A673 (cell line): Measurements from ENCODE around the gene TTBK2.

Experiments
- CTCF ChIP-seq: fragments of 300-800, 200-600 bp; sonication (generic); conservative IDR thresholded peaks from 2 replicates; pipeline ENCODE4 v1.5.1; 2017; ENCODE audit warnings: low read depth, mild to moderate bottlenecking, antibody characterized with exemption, low read length, moderate library complexity, mixed read lengths
- EZH2 ChIP-seq: fragments of 200-600 bp; sonication (generic); IDR thresholded peaks from 2 replicates; pipeline ENCODE4 v1.6.1; 2017; ENCODE audit warnings: borderline replicate concordance, low read depth, mild to moderate bottlenecking, mixed read lengths, antibody characterized with exemption, low read length; ENCODE audit not compliant: poor library complexity, severe bottlenecking

DNA sequence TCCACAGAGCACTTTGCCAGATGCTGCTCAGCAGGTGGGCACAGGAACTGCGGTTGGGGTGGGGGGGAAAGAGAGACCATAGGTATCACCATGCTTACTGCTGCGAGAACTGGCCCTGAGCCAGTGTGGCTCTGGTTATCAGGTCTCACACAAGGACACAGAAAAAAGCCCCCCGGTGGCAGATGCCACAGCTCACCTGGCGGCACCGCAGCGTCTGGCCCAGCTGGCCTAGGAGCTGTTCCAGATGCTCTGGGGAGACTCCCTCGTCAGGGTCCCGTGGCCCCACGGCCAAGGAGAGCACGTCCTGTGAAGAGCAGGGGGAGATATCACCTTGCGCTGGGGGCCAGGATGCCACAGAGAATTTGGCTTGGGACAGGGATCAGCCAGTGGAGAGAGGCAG, 194.5 kb downstream of the TTBK2 start:
- TF ChIP-seq CTCF: no peak
- TF ChIP-seq EZH2: no peak
